NOMO-1 (cell line): ENCODE results near the gene JAKMIP2.
"Not testable (repeated sequence)": the region's sequence is repeated elsewhere in the genome, so short reads cannot be mapped to it uniquely, and the experiment has no call there.

Experiments
- DNase-seq, 2 experiments: peaks; one replicate each; lab custom pipeline; 2025; ENCODE audit not compliant: unreplicated experiment in 2 of 2; lab: John Stamatoyannopoulos, UW

Gene JAKMIP2

DNA sequence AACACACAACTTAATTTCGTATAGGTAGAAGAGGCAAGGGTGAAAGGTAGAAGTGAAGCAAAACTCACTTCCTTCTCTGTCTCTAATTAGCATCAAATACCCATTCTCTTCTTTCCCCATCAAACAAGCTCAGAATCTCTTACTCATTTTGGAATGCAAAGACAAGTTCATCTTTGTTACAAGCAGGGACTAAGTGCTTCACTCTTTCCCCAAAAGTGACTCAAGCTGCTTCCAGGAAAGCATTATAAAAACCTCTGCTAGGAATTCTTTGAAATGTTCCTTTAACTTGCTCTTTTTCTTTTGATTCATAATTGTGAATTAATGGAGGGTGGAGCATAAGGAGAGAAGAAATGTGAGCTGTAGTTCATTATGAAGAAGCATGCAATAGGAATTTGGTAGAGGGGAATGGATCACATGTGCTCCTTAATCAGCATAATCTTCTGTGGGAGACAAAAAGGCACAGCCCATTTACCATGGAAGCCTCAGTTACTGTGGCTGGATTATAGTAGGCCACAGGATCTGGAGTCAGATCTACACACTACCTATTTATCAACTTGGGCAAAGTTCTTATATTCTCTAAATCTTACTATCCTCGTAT, 163.1 kb downstream of the JAKMIP2 start:
- no peak for DNase-seq

DNA sequence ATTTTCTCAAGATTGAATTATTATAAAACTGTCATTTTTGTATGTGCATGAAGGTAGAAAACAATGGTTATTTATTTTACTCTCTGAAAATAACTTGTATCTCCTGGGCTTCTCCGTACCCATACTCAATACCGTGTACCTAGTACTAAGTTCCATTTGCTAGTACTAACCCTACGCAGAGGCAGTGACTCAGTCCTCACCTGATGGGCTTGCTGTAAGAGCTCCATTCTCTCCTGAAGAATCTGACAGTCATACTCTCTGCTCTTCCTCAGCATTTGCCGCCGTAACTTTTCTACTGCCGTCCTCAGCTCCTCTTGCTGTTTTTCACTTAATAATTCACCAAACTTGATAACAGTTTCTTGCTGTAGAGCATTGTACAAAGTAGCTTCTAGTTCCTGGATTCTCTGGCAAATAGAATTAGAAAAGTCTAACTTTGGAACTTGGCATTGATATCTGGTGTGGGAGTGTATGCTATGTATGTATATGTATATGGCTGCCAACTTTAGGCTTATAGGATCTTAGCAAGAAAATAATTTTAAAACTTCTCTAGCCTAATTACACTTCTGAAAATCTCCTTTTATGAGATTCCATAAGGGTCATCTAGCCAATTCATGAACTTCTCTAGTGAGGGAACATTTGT, 164.7 kb downstream of the JAKMIP2 start:
- no peak for DNase-seq

DNA sequence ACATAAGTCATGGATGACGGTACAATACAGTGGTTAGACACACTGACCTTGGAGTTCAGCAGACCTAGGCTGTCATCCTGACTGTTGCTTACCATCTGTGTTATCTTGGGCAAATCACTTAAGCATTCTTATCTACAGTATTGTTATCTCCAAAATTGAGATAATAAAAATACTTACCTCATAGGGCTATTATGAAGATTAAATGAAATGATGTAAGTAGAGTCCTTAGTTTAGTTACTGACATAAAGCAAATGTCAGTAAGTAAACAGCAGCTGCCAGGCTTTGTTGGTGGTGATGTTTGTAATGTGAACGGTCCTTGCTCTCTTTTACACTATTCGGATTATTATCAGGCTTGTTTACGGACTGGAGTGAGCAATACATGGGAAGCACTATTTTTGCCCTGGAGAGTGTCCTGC, 165.3 kb downstream of the JAKMIP2 start:
- DNase-seq, result no peak

GRCh38 chr5:147616421-147616820, 166.1 kb downstream of the JAKMIP2 start:
- DNase-seq, result no peak

DNA sequence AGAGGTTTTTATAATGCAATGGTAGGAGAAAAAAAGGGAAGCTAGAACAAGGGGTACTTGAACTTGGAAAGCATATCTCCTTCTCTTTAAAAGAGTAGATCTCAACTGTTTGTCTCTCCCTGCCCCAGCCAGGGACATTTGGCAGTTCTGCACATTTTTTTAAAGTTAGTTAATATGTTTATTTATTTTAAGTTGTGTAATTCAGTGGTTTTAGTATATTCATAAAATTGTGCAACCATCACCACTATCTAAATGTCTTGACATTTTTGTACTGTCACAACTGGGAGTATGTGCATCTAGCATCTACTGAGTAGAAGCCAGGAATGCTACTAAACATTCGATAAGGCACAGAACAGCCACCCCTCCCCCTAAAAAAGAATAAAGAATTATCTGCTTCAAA, 169.2 kb downstream of the JAKMIP2 start:
- DNase-seq, result no peak

DNA sequence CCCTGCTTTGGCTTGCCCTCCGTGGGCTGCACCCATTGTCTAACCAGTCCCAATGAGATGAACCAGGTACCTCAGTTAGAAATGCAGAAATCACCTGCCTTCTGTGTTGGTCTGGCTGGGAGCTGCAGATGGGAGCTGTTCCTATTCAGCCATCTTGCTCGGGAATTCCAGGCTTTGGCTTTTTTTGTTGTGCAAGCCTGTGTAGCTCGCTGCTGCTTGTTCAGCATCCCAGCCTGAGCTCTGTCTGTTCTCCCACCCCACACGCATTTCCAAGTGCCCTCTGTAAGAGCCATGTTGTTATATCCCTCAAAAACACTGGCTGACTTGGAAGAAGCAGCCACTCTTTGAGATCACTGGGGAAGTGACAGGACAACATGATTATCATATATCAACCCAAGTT, 171.0 kb downstream of the JAKMIP2 start:
- DNase-seq, result no peak

DNA sequence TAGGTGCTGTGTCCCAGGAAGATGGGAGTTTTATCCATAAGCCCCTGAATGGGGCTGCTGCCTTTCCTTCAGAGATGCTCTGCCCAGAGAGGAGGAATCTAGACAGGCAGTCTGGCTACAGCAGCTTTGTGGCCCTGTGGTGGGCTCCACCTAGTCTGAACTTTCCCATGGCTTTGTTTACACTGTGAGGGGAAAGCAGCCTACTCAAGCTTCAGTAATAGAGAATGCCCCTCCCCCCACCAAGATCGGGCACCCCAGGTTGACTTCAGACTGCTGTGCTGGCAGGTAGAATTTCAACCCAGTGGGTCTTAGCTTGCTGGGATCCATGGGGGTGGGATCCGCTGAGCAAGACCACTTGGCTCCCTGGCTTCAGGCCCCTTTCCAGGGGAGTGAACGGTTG, 171.7 kb downstream of the JAKMIP2 start:
- DNase-seq, result no peak

DNA sequence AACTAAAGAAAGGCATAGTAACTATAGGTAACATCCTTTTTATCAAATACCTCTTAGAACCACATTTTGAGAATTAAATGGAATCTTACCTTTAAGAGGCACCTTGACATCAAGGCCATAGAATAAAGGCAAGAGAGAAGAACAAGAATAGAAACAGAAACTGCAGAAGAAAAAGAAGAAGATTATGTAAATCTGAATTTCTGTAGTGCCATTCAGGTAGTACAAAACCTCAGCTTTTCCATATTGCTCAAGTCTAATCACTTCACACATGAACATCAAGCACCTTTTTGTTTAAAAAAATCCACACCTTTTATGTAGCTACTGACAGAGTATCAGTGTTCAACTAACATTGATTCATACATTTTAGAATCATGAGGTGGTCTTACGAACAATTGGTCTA, 180.9 kb downstream of the JAKMIP2 start:
- DNase-seq, result no peak

DNA sequence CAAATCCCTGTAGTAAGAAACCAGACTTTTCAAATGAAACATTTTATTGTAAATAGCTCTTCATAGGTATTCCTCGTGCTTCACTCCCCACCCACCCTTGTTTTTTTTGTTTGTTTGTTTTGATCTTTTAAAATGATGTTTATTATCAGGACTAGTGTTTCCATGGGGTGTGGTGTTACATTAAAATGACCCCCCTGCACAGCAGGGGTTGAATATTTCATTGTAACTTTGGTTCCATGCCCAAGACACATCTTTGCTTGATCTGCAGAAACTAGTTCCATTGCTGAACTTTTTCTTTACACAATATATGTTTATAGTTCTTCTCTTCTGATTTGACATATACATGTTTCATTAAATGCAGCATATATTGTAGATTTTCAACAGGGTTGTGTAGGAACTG, 191.4 kb downstream of the JAKMIP2 start:
- DNase-seq, result no peak

DNA sequence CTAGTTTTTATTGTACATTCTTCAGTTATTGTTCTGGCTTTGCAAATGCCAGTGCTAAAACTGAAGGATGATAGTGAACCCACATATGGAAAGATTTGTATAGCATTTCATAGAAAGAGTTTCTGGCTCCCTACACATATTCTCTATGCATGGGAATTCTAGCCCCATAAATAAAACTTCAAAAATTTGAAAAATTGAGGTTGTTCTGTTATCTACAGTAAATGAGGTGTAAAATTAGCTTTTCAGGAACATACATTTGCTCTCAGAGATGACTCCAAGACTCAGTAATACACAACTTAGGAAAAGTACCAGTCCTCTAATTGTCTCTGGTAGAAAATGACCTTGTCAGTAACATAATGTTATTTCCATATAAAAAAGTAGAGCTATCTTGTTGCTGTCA, 192.4 kb downstream of the JAKMIP2 start:
- DNase-seq, result no peak

DNA sequence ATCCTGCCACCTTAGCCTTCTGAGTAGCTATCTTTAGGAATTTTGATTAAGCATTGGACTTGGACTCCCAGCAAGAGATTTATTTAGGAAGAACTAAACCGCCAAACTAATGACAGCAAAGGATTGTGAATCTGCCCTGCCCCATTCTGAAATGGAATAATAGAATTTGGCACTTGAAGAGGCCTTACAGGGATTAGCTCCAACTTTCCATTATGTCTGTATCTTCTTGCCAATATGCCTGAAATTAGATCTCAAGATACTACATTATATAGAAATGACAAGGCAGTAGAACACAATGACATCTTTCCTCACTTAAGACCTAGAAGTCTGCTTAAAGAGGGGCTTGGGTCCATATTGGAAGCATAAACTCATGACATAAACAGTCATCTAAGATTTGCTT, 195.7 kb downstream of the JAKMIP2 start:
- DNase-seq, result no peak

DNA sequence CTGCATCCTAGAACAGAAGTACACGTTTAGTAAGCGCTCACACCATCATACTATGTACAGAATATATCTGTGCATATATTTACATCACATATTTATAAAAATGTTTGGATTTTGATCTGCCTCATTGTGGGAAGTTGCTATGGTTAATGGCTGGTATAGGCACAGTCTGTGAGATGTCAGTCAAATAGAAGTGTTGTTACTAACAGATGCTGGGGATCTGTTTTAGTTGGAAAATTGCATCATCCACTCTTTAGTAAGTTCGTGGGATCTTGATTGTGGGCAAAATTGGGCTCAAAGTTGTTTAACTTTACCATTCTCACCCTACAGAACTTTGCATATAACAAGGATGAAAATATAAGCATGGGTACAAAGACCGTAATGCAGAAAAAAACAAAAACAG, 196.3 kb downstream of the JAKMIP2 start:
- no peak for DNase-seq

DNA sequence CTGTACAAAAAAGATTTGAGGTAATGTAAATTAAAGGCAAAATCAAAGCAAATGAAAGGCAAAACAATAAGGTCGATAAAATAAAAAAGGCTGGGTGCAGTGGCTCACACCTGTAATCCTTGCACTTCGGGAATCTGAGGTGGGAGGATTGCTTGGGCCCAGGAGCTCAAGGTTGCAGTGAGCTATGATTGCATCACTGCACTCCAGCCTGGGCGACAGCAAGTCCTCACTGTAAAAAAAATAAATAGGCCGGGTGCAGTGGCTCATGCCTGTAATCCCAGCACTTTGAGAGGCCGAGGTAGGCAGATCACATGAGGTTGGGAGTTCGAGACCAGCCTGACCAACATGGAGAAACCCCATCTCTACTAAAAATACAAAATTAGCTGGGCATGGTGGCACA, 200.3 kb downstream of the JAKMIP2 start:
- not testable (repeated sequence) for DNase-seq

DNA sequence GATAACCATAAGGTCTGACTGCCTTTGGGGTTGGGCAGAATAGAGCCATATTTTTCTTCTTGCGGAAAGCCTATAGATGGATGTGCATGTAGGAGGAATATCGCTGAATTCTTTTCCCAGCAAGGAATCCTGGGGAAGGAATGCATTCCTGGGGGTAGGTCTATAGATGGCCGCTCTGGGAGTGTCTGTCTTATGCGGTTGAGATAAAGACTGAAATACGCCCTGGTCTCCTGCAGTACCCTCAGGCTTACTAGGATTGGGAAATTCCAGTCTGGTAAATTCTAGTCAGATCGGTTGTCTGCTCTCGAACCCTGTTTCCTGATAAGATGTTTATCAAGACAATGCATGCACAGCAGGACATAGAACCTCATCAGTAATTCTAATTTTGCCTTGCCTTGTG, 202.1 kb downstream of the JAKMIP2 start:
- not testable (repeated sequence) for DNase-seq

DNA sequence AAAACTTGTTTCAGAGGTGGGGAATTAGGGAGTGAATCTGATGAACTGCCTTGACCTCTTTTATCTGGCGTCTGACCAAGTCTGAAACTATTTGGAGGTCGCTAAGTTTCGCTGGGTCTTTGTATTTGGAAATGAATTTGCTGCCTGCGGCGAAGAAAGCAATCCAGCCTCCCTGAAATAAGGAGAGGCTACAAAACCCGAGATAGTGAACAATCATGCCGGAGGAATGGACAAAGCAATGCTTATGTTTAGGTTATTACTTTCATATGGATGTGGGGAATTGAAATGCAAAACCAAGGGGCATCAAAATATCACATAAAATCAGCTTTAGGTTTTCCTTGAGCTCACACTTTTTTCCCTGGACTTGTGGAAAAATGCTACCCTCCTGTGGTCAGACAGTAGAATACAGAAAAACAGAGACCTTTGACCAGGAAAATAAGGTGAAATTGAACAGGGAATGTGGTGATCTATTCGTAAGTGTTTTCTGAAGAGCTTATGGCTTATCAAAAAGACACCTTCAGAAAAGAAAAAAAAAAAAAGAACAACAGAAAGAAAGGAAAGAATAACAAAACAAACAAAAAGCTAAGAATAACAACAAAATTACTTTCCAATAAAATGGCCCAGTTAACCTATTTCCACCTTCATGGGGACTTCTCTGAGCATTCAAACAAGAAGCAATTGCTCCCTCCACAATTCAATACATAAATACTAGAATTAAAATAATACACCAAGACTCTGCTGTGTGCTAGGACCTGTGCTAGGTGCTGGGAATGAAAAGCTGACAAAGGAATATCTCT, 204.1 kb downstream of the JAKMIP2 start:
- peak in 1 of 2 experiments; percentile 27 for DNase-seq

GRCh38 chr5:147576646-147577535, 205.6 kb downstream of the JAKMIP2 start:
- DNase-seq, result peak; percentile 21 to 30

GRCh38 chr5:147575598-147575997, 206.9 kb downstream of the JAKMIP2 start:
- no peak for DNase-seq

GRCh38 chr5:147573211-147573610, 209.3 kb downstream of the JAKMIP2 start:
- no peak for DNase-seq

- no peak for DNase-seq
These were observed 213.7 kb downstream of the JAKMIP2 start for GRCh38 chr5:147568710-147569406.

- no peak for DNase-seq
These were observed 214.5 kb downstream of the JAKMIP2 start for GRCh38 chr5:147567917-147568598.
